ENCODE data around the gene GLOD5. TPM values are rescaled to one million over a fixed set of nuclear protein-coding genes. Genes with fewer than 3 reads are reported as not detected.

The GLOD5 gene
- total RNA-seq, 2 experiments from 2014 or later = not detected

DNA sequence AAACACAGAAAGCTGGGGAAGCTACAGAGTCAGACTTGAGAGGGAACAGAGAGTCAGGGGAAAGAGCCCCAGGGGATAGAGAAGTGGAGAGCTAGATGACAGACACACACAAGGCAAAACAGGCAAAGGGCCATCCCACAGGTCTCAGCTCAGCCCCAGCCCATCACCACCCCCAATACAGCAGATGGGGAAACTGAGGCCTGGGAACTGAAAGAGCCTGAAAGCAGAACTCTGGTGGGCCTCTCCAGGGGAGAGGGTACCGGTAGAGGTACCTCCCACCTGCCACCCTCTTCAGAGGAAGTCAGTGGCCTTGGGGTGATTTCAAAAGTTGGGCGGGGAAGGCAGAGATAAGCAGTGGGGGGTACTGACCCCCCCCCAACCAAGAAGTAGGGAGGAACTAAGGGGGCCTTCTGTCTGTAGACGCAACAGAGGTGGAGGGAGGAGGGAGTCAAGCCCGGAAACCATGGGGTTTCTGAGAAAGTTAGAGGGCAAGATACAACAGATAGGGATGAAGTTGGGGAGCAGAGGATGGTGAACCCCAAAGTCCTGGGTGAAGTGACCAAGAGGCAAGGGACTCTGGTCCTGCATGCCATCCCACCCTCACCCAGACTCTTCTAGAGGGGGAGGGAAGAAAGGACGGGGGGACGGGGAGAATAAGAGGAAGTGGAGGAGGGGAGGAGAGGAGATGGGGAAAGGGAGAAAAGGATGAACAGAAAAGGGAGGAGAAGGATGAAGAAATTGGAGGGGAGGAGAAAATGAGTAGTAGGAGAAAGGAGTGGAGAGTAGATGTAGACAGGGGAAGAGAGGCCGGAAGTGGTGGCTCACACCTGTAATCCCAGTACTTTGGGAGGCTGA, 28.0 kb downstream of the GLOD5 start:
- TF ChIP-seq, protein P1, sequence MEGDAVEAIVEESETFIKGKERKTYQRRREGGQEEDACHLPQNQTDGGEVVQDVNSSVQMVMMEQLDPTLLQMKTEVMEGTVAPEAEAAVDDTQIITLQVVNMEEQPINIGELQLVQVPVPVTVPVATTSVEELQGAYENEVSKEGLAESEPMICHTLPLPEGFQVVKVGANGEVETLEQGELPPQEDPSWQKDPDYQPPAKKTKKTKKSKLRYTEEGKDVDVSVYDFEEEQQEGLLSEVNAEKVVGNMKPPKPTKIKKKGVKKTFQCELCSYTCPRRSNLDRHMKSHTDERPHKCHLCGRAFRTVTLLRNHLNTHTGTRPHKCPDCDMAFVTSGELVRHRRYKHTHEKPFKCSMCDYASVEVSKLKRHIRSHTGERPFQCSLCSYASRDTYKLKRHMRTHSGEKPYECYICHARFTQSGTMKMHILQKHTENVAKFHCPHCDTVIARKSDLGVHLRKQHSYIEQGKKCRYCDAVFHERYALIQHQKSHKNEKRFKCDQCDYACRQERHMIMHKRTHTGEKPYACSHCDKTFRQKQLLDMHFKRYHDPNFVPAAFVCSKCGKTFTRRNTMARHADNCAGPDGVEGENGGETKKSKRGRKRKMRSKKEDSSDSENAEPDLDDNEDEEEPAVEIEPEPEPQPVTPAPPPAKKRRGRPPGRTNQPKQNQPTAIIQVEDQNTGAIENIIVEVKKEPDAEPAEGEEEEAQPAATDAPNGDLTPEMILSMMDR (conservative IDR thresholded peaks at IDR 0.05; ENCODE audit: low read length) = no peak
- H3K9me3 ChIP-seq (ENCODE audit: low read length) = no peaks in the 10 kb centered on the region
- H3K27ac ChIP-seq (ENCODE audit: low read depth, low read length, poor library complexity, severe bottlenecking) = no peak overlapping the region
- no peak for DNase-seq (ENCODE audit: low spot score)
- intact Hi-C loops (cut with micrococcal nuclease; ENCODE audit: unreplicated experiment) = no loop called here
- ChIA-PET CTCF (ENCODE audit: unreplicated experiment) (no interaction called here), POLR2A (no interaction called here)
- BruUV-seq (replicated peaks) = no TSS peak
- no peaks in the 10 kb centered on the region for H3K9me2 ChIP-seq (ENCODE audit: insufficient read depth, low read length)
- H3K79me2 ChIP-seq (ENCODE audit: insufficient read depth, low read depth, low read length) = no peaks in the 10 kb centered on the region
- no peaks in the 10 kb centered on the region for H3K4me1 ChIP-seq (ENCODE audit: insufficient read depth, low read length, poor library complexity, severe bottlenecking)
- no peaks in the 10 kb centered on the region for H3K36me3 ChIP-seq (ENCODE audit: insufficient read depth, low read length)
- H3K4me2 ChIP-seq (ENCODE audit: low read length) = no peak overlapping the region
- H4K20me1 ChIP-seq (ENCODE audit: insufficient read depth, low read length) = no peaks in the 10 kb centered on the region
- no peak overlapping the region for H3K4me3 ChIP-seq (ENCODE audit: low read depth, low read length, poor library complexity, severe bottlenecking)
- H2AFZ ChIP-seq (ENCODE audit: low read length) = no peak overlapping the region

DNA sequence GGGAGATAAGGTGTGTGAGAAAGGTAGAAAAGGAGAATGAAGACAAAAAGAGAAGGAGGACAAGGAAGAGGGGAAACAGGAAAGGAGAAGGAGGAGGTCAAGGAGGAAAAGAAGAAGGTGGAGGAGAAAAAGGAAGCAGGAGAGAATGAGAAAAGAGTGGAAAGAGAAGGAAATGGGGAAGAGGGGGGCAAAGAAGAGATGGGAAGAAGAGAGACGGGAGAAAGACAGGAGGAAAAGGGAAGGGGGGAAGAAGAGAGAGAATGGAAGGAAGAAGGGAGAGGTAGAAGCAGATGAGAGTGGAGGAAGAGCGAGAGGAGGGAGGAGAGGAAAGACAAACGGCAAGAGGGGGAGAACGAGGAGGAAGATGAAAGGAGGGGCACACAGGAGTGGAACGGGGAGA, 28.9 kb downstream of the GLOD5 start:
- ChIA-PET CTCF (ENCODE audit: unreplicated experiment) (no interaction called here), POLR2A (no interaction called here)
- no peak overlapping the region for H3K4me3 ChIP-seq (ENCODE audit: low read depth, low read length, poor library complexity, severe bottlenecking)
- H3K4me1 ChIP-seq (ENCODE audit: insufficient read depth, low read length, poor library complexity, severe bottlenecking) = no peaks in the 10 kb centered on the region
- no peaks in the 10 kb centered on the region for H4K20me1 ChIP-seq (ENCODE audit: insufficient read depth, low read length)
- no peak overlapping the region for H2AFZ ChIP-seq (ENCODE audit: low read length)
- no peaks in the 10 kb centered on the region for H3K36me3 ChIP-seq (ENCODE audit: insufficient read depth, low read length)
- H3K27ac ChIP-seq (ENCODE audit: low read depth, low read length, poor library complexity, severe bottlenecking) = no peak overlapping the region
- H3K9me3 ChIP-seq (ENCODE audit: low read length) = no peaks in the 10 kb centered on the region
- TF ChIP-seq, protein P1 (conservative IDR thresholded peaks at IDR 0.05; ENCODE audit: low read length) = no peak
- no peak for TF ChIP-seq EZH2phosphoT487 (IDR thresholded peaks at IDR 0.05; ENCODE audit: borderline replicate concordance, low read depth, low read length)
- no peak for DNase-seq (ENCODE audit: low spot score)
- H3K9me2 ChIP-seq (ENCODE audit: insufficient read depth, low read length) = no peaks in the 10 kb centered on the region
- BruUV-seq (replicated peaks) = no TSS peak
- no peaks in the 10 kb centered on the region for H3K79me2 ChIP-seq (ENCODE audit: insufficient read depth, low read depth, low read length)
- no peak overlapping the region for H3K4me2 ChIP-seq (ENCODE audit: low read length)
- intact Hi-C loops (cut with micrococcal nuclease; ENCODE audit: unreplicated experiment) = no loop called here

DNA sequence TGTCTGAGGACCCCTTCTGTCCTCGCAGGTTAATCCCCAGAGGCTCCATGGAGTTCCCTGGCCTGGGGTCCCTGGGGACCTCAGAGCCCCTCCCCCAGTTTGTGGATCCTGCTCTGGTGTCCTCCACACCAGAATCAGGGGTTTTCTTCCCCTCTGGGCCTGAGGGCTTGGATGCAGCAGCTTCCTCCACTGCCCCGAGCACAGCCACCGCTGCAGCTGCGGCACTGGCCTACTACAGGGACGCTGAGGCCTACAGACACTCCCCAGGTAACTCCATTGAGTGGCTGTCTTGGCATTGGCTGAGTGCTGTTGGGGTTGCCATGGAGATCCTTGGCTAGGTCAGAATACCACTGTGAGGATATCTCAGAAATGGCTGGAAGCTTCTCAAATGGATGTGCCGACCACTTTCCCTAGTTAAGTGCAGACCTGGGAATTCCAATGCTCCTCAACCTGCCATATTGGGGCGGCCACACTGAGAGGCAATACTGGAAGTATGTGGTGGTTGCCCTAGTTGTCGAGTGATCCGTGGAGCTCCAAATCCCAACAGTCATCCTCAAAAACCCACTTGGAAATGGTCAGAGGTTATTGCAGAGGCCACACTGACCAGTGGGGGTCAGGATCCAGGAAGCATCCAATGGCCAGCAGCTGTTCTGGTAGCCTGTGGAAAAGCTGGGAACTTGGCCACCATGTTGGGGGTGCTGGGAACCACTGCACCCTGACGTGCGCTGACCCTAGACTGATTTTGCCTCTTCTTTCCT, 29.7 kb downstream of the GLOD5 start:
- H3K4me3 ChIP-seq (ENCODE audit: low read depth, low read length, poor library complexity, severe bottlenecking) = no peak overlapping the region
- intact Hi-C loops (cut with micrococcal nuclease; ENCODE audit: unreplicated experiment) = no loop called here
- no peaks in the 10 kb centered on the region for H4K20me1 ChIP-seq (ENCODE audit: insufficient read depth, low read length)
- ChIA-PET CTCF (ENCODE audit: unreplicated experiment) (interaction anchor here (1.0 kb wide), 1 partner anchor 10 kb away, joined by 3 read pairs; the partner anchor contains the start of gene HDAC6), POLR2A (no interaction called here)
- H3K27ac ChIP-seq (ENCODE audit: low read depth, low read length, poor library complexity, severe bottlenecking) = no peak overlapping the region
- BruUV-seq (replicated peaks) = no TSS peak
- no peaks in the 10 kb centered on the region for H3K79me2 ChIP-seq (ENCODE audit: insufficient read depth, low read depth, low read length)
- TF ChIP-seq EZH2phosphoT487 (IDR thresholded peaks at IDR 0.05; ENCODE audit: borderline replicate concordance, low read depth, low read length) = no peak
- TF ChIP-seq, protein P1 (conservative IDR thresholded peaks at IDR 0.05; ENCODE audit: low read length) = no peak
- no peak overlapping the region for H2AFZ ChIP-seq (ENCODE audit: low read length)
- no peaks in the 10 kb centered on the region for H3K9me3 ChIP-seq (ENCODE audit: low read length)
- no peaks in the 10 kb centered on the region for H3K9me2 ChIP-seq (ENCODE audit: insufficient read depth, low read length)
- no peaks in the 10 kb centered on the region for H3K36me3 ChIP-seq (ENCODE audit: insufficient read depth, low read length)
- H3K4me1 ChIP-seq (ENCODE audit: insufficient read depth, low read length, poor library complexity, severe bottlenecking) = no peaks in the 10 kb centered on the region
- H3K4me2 ChIP-seq (ENCODE audit: low read length) = no peak overlapping the region
- DNase-seq (ENCODE audit: low spot score) = no peak

All from OCI-LY7 (cell line).